Measurements from ENCODE around the gene GARS1. TPM values are rescaled to one million over a fixed set of nuclear protein-coding genes. Genes with fewer than 3 reads are reported as not detected.

The GARS1 gene
- total and polyA plus RNA-seq, 9 of the 15 experiments (the other 6 are each of a cell fraction or from before 2014, with no cell fraction given), result 142 to 769 (median 272) TPM

DNA sequence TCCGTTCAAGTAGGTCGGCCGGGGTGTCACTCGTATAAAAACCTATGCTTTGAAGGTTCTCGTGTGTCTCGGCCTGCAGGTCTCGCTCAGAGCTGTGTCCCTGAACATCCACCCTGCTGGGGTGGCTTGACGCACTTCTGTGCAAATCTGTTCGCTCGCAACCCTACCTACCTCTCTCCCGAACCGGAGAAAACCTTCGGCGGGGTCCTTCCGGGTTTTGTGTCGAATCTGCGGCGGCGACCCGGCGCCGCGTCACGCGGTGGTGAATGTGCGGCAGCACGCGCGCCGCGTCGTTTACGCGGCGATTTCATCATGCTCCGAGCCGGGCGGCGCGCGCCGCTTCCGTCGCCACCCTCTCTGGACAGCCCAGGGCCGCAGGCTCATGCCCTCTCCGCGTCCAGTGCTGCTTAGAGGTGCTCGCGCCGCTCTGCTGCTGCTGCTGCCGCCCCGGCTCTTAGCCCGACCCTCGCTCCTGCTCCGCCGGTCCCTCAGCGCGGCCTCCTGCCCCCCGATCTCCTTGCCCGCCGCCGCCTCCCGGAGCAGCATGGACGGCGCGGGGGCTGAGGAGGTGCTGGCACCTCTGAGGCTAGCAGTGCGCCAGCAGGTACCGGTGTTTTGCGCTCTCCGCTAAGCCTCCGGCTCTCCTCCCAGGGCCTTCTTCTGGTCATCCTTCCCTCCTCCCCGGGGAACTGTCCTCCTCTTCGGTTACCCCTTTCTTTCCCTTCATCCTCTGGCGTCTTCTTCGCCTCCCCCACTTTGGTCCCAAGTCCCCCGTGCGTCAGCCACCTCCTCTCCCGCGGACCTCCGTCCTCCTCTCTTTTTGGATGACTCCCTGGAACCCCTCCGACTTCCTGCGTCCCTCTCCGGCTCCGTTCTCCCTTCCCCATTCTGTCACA lies at the start of gene GARS1 (continued):
- TF ChIP-seq E2F3 (CRISPR knock-in tag; IDR thresholded peaks at IDR 0.05) (peak; percentile 14; the same call in 1 of the 2 replicates), KAT8 (IDR thresholded peaks at IDR 0.05; ENCODE audit: low read depth) (no peak), POLR3G (IDR thresholded peaks at IDR 0.05; ENCODE audit: extremely low read depth, insufficient read length, insufficient replicate concordance) (no peak), ZC3H4 (CRISPR knock-in tag; IDR thresholded peaks at IDR 0.05; ENCODE audit: borderline replicate concordance) (no peak), THRAP3 (IDR thresholded peaks at IDR 0.05; ENCODE audit: borderline replicate concordance) (no peak), ARHGAP35 (IDR thresholded peaks at IDR 0.05; ENCODE audit: partially characterized antibody) (no peak), ZC3H8 (IDR thresholded peaks at IDR 0.05) (no peak), FOXK1 (CRISPR knock-in tag; IDR thresholded peaks at IDR 0.05; ENCODE audit: borderline replicate concordance) (no peak; the same call in 1 of the 2 replicates), ZNF583 (CRISPR knock-in tag; IDR thresholded peaks at IDR 0.05) (peak; percentile 54; the same call in 1 of the 2 replicates), GTF2F1 (IDR thresholded peaks at IDR 0.05; ENCODE audit: low read depth, low read length) (peak; percentile 74), RFX1 (IDR thresholded peaks at IDR 0.05) (no peak), ZNF23 (CRISPR knock-in tag; IDR thresholded peaks at IDR 0.05) (no peak), MYC (IDR thresholded peaks at IDR 0.05; ENCODE audit: low read depth, low read length) (peak; percentile 100), MYC (CRISPR knock-in tag; IDR thresholded peaks at IDR 0.05; ENCODE audit: borderline replicate concordance, low read depth) (peak; percentile 94; the same call in 1 of the 2 replicates), BRD4 (IDR thresholded peaks at IDR 0.05) (peak; percentile 96), CHD4 (IDR thresholded peaks at IDR 0.05; ENCODE audit: insufficient read depth, insufficient replicate concordance, low read depth, low read length, poor library complexity, severe bottlenecking) (no peak), TCF7 (IDR thresholded peaks at IDR 0.05; ENCODE audit: borderline replicate concordance) (peak; percentile 45; the same call in 1 of the 2 replicates), HEY1 (CRISPR knock-in tag; IDR thresholded peaks at IDR 0.05; ENCODE audit: borderline replicate concordance) (no peak), JUN (IDR thresholded peaks at IDR 0.05; ENCODE audit: borderline replicate concordance, low read depth, low read length) (peak; percentile 71), JUN (CRISPR knock-in tag; IDR thresholded peaks at IDR 0.05; ENCODE audit: borderline replicate concordance) (no peak), RBBP5 (IDR thresholded peaks at IDR 0.05; ENCODE audit: borderline replicate concordance, insufficient read depth, low read length, poor library complexity, severe bottlenecking) (peak; percentile 98), CTBP1 (IDR thresholded peaks at IDR 0.05; ENCODE audit: borderline replicate concordance) (peak; percentile 47; the same call in 1 of the 2 replicates), FOXJ2 (tag; IDR thresholded peaks at IDR 0.05) (peak; percentile 81), SMARCA4 (IDR thresholded peaks at IDR 0.05) (peak; percentile 34; the same call in 1 of the 2 replicates)
- TF ChIP-seq, protein P1, sequence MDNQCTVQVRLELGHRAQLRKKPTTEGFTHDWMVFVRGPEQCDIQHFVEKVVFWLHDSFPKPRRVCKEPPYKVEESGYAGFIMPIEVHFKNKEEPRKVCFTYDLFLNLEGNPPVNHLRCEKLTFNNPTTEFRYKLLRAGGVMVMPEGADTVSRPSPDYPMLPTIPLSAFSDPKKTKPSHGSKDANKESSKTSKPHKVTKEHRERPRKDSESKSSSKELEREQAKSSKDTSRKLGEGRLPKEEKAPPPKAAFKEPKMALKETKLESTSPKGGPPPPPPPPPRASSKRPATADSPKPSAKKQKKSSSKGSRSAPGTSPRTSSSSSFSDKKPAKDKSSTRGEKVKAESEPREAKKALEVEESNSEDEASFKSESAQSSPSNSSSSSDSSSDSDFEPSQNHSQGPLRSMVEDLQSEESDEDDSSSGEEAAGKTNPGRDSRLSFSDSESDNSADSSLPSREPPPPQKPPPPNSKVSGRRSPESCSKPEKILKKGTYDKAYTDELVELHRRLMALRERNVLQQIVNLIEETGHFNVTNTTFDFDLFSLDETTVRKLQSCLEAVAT (IDR thresholded peaks at IDR 0.05), result peak; percentile 89 to 94
- TF ChIP-seq, protein P2, sequence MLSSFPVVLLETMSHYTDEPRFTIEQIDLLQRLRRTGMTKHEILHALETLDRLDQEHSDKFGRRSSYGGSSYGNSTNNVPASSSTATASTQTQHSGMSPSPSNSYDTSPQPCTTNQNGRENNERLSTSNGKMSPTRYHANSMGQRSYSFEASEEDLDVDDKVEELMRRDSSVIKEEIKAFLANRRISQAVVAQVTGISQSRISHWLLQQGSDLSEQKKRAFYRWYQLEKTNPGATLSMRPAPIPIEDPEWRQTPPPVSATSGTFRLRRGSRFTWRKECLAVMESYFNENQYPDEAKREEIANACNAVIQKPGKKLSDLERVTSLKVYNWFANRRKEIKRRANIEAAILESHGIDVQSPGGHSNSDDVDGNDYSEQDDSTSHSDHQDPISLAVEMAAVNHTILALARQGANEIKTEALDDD (IDR thresholded peaks at IDR 0.05), result no peak
- TF ChIP-seq, protein P3, sequence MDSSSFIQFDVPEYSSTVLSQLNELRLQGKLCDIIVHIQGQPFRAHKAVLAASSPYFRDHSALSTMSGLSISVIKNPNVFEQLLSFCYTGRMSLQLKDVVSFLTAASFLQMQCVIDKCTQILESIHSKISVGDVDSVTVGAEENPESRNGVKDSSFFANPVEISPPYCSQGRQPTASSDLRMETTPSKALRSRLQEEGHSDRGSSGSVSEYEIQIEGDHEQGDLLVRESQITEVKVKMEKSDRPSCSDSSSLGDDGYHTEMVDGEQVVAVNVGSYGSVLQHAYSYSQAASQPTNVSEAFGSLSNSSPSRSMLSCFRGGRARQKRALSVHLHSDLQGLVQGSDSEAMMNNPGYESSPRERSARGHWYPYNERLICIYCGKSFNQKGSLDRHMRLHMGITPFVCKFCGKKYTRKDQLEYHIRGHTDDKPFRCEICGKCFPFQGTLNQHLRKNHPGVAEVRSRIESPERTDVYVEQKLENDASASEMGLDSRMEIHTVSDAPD (CRISPR knock-in tag; IDR thresholded peaks at IDR 0.05), result no peak
